Upper lobe of left lung (tissue), 4 donors: ENCODE results near the gene TBL2.

Source experiments
- CTCF ChIP-seq, 6 experiments: fragments of 450-650 bp in 4 of 6; fragments of 200-600 bp in 2 of 6; sonication (generic) in 2 of 6; IDR thresholded peaks; one replicate each; pipeline ENCODE4 v1.5.1; 2016 to 2019; ENCODE audit warnings: antibody characterized with exemption in 6 of 6
- EP300 ChIP-seq, 4 donors: sonication (generic); formaldehyde crosslinking; IDR thresholded peaks; one replicate each; pipeline ENCODE4 v1.5.1; 2017; ENCODE audit warnings: antibody characterized with exemption in 4 of 4, control low read depth in 2 of 4
- POLR2AphosphoS5 ChIP-seq, 2 donors: sonication (generic); formaldehyde crosslinking; IDR thresholded peaks; one replicate each; pipeline ENCODE4 v1.5.1; 2017; ENCODE audit warnings: antibody characterized with exemption in 2 of 2

- TF ChIP-seq EP300 (IDR thresholded peaks at IDR 0.05) = no peak
- no peak for TF ChIP-seq CTCF (IDR thresholded peaks at IDR 0.05)
- no peak for TF ChIP-seq POLR2AphosphoS5 (IDR thresholded peaks at IDR 0.05)
Measured at GRCh38 chr7:73593207-73594045, 15.0 kb upstream of the TBL2 start.
